ENCODE measurements around the gene HIVEP1.
A peak's percentile ranks its signal among the peaks of the same experiment; 100 is the strongest.

HIVEP1 gene

GRCh38 chr6:12047792-12048432 is 35.8 kb downstream of the HIVEP1 start:
- H3K4me1 ChIP-seq (ENCODE audit: control insufficient read depth in 2 of 2, insufficient read depth in 1 of 2, low read depth in 1 of 2, low read length in 2 of 2): no peaks in the 10 kb centered on the region
- no peak overlapping the region for H2BK5ac ChIP-seq (ENCODE audit: low read length)
- H3K4me2 ChIP-seq (ENCODE audit: insufficient read depth, low read length, poor library complexity, severe bottlenecking): no peak overlapping the region
- H3K9ac ChIP-seq (ENCODE audit: low read depth, low read length, poor library complexity): no peak overlapping the region
- no peaks in the 10 kb centered on the region for H3K9me3 ChIP-seq (replicated peaks in 1 of 2; ENCODE audit: control insufficient read depth in 2 of 2, insufficient read depth in 1 of 2, low read depth in 1 of 2, low read length in 2 of 2)
- H3K27me3 ChIP-seq (ENCODE audit: control insufficient read depth in 3 of 3, insufficient read depth in 3 of 3, low read depth in 1 of 3, low read length in 3 of 3): no peaks in the 10 kb centered on the region
- WGBS, 2 donors (ENCODE audit: extremely low coverage in 2 of 2, insufficient read length in 2 of 2, insufficient replicate concordance in 1 of 2): no CpG with 5 or more reads among the region's 10 CpGs
- no peak overlapping the region for H3K27ac ChIP-seq (replicated peaks; ENCODE audit: low read length)
- no peak overlapping the region for H2BK120ac ChIP-seq (ENCODE audit: low read depth, low read length)
- no peak overlapping the region for H3K4me3 ChIP-seq (ENCODE audit: low read length in 2 of 2)
- no peak overlapping the region for H4K91ac ChIP-seq (ENCODE audit: low read depth, low read length, poor library complexity)
- H3K79me1 ChIP-seq (ENCODE audit: low read depth, low read length): peaks cover 1% of the 10 kb centered on the region
- H2BK12ac ChIP-seq (ENCODE audit: low read length): no peak overlapping the region
- no peak overlapping the region for H4K8ac ChIP-seq (ENCODE audit: low read depth, low read length)
- H3K18ac ChIP-seq (ENCODE audit: low read length): no peak overlapping the region
- H2AFZ ChIP-seq (ENCODE audit: low read length): no peak overlapping the region
- no peak overlapping the region for H3K4ac ChIP-seq (ENCODE audit: low read length)
- no peak overlapping the region for H3K14ac ChIP-seq (ENCODE audit: low read length)
- H3K23ac ChIP-seq (ENCODE audit: low read depth, low read length, poor library complexity): no peak overlapping the region
- no peaks in the 10 kb centered on the region for H3K36me3 ChIP-seq (replicated peaks in 1 of 2; ENCODE audit: control insufficient read depth in 2 of 2, insufficient read depth in 2 of 2, low read length in 2 of 2)
- no peak for DNase-seq (ENCODE audit: low spot score)
- H2BK15ac ChIP-seq (ENCODE audit: low read length): no peak overlapping the region
- no peak overlapping the region for H2AK5ac ChIP-seq (ENCODE audit: low read depth, low read length)

GRCh38 chr6:12048609-12049008 is 36.5 kb downstream of the HIVEP1 start:
- H3K4me1 ChIP-seq (ENCODE audit: control insufficient read depth in 2 of 2, insufficient read depth in 1 of 2, low read depth in 1 of 2, low read length in 2 of 2): no peaks in the 10 kb centered on the region
- no peaks in the 10 kb centered on the region for H3K36me3 ChIP-seq (replicated peaks in 1 of 2; ENCODE audit: control insufficient read depth in 2 of 2, insufficient read depth in 2 of 2, low read length in 2 of 2)
- no peak for DNase-seq (ENCODE audit: low spot score)
- H3K4me2 ChIP-seq (ENCODE audit: insufficient read depth, low read length, poor library complexity, severe bottlenecking): no peak overlapping the region
- H3K23ac ChIP-seq (ENCODE audit: low read depth, low read length, poor library complexity): no peak overlapping the region
- no peak overlapping the region for H3K27ac ChIP-seq (replicated peaks; ENCODE audit: low read length)
- no peaks in the 10 kb centered on the region for H3K9me3 ChIP-seq (replicated peaks in 1 of 2; ENCODE audit: control insufficient read depth in 2 of 2, insufficient read depth in 1 of 2, low read depth in 1 of 2, low read length in 2 of 2)
- no peak overlapping the region for H2BK12ac ChIP-seq (ENCODE audit: low read length)
- H3K14ac ChIP-seq (ENCODE audit: low read length): no peak overlapping the region
- WGBS, 2 donors (ENCODE audit: extremely low coverage in 2 of 2, insufficient read length in 2 of 2, insufficient replicate concordance in 1 of 2): no CpG with 5 or more reads among the region's 2 CpGs
- H2BK120ac ChIP-seq (ENCODE audit: low read depth, low read length): no peak overlapping the region
- no peaks in the 10 kb centered on the region for H3K27me3 ChIP-seq (ENCODE audit: control insufficient read depth in 3 of 3, insufficient read depth in 3 of 3, low read depth in 1 of 3, low read length in 3 of 3)
- no peak overlapping the region for H2AK5ac ChIP-seq (ENCODE audit: low read depth, low read length)
- no peak overlapping the region for H3K4me3 ChIP-seq (ENCODE audit: low read length in 2 of 2)
- H3K18ac ChIP-seq (ENCODE audit: low read length): no peak overlapping the region
- peaks cover 1% of the 10 kb centered on the region for H3K79me1 ChIP-seq (ENCODE audit: low read depth, low read length)
- H4K91ac ChIP-seq (ENCODE audit: low read depth, low read length, poor library complexity): no peak overlapping the region
- no peak overlapping the region for H3K4ac ChIP-seq (ENCODE audit: low read length)
- no peak overlapping the region for H3K9ac ChIP-seq (ENCODE audit: low read depth, low read length, poor library complexity)
- no peak overlapping the region for H2BK5ac ChIP-seq (ENCODE audit: low read length)
- H4K8ac ChIP-seq (ENCODE audit: low read depth, low read length): no peak overlapping the region
- no peak overlapping the region for H2BK15ac ChIP-seq (ENCODE audit: low read length)
- H2AFZ ChIP-seq (ENCODE audit: low read length): no peak overlapping the region

GRCh38 chr6:12049165-12049564 is 37.1 kb downstream of the HIVEP1 start:
- Histone ChIP-seq H3K14ac (ENCODE audit: low read length) (peak overlapping the region; percentile 84), H2BK15ac (ENCODE audit: low read length) (no peak overlapping the region), H2AFZ (ENCODE audit: low read length) (no peak overlapping the region), H3K9me3 (replicated peaks in 1 of 2; ENCODE audit: control insufficient read depth in 2 of 2, insufficient read depth in 1 of 2, low read depth in 1 of 2, low read length in 2 of 2) (no peaks in the 10 kb centered on the region), H2BK5ac (ENCODE audit: low read length) (no peak overlapping the region), H3K27ac (replicated peaks; ENCODE audit: low read length) (no peak overlapping the region), H3K9ac (ENCODE audit: low read depth, low read length, poor library complexity) (no peak overlapping the region), H3K36me3 (replicated peaks in 1 of 2; ENCODE audit: control insufficient read depth in 2 of 2, insufficient read depth in 2 of 2, low read length in 2 of 2) (no peaks in the 10 kb centered on the region), H3K4me3 (ENCODE audit: low read length in 2 of 2) (no peak overlapping the region), H3K4me2 (ENCODE audit: insufficient read depth, low read length, poor library complexity, severe bottlenecking) (no peak overlapping the region), H3K27me3 (ENCODE audit: control insufficient read depth in 3 of 3, insufficient read depth in 3 of 3, low read depth in 1 of 3, low read length in 3 of 3) (no peaks in the 10 kb centered on the region), H3K79me1 (ENCODE audit: low read depth, low read length) (peaks cover 1% of the 10 kb centered on the region), H2AK5ac (ENCODE audit: low read depth, low read length) (no peak overlapping the region), H4K8ac (ENCODE audit: low read depth, low read length) (no peak overlapping the region), H4K91ac (ENCODE audit: low read depth, low read length, poor library complexity) (no peak overlapping the region), H3K4me1 (ENCODE audit: control insufficient read depth in 2 of 2, insufficient read depth in 1 of 2, low read depth in 1 of 2, low read length in 2 of 2) (no peaks in the 10 kb centered on the region), H3K18ac (ENCODE audit: low read length) (no peak overlapping the region), H3K23ac (ENCODE audit: low read depth, low read length, poor library complexity) (no peak overlapping the region), H3K4ac (ENCODE audit: low read length) (no peak overlapping the region), H2BK120ac (ENCODE audit: low read depth, low read length) (no peak overlapping the region), H2BK12ac (ENCODE audit: low read length) (no peak overlapping the region)
- no CpG with 5 or more reads among the region's 7 CpGs for WGBS, 2 donors (ENCODE audit: extremely low coverage in 2 of 2, insufficient read length in 2 of 2, insufficient replicate concordance in 1 of 2)
- no peak for DNase-seq (ENCODE audit: low spot score)

GRCh38 chr6:12051861-12052368 is 39.8 kb downstream of the HIVEP1 start:
- Histone ChIP-seq H2BK15ac (ENCODE audit: low read length) (no peak overlapping the region), H2BK120ac (ENCODE audit: low read depth, low read length) (no peak overlapping the region), H3K4me2 (ENCODE audit: insufficient read depth, low read length, poor library complexity, severe bottlenecking) (no peak overlapping the region), H2AFZ (ENCODE audit: low read length) (no peak overlapping the region), H3K36me3 (replicated peaks in 1 of 2; ENCODE audit: control insufficient read depth in 2 of 2, insufficient read depth in 2 of 2, low read length in 2 of 2) (no peaks in the 10 kb centered on the region), H2BK5ac (ENCODE audit: low read length) (no peak overlapping the region), H3K18ac (ENCODE audit: low read length) (no peak overlapping the region), H3K14ac (ENCODE audit: low read length) (no peak overlapping the region), H3K4me1 (ENCODE audit: control insufficient read depth in 2 of 2, insufficient read depth in 1 of 2, low read depth in 1 of 2, low read length in 2 of 2) (no peaks in the 10 kb centered on the region), H3K79me1 (ENCODE audit: low read depth, low read length) (peaks cover 1% of the 10 kb centered on the region), H3K4me3 (ENCODE audit: low read length in 2 of 2) (no peak overlapping the region), H2BK12ac (ENCODE audit: low read length) (no peak overlapping the region), H4K8ac (ENCODE audit: low read depth, low read length) (no peak overlapping the region), H3K9me3 (replicated peaks in 1 of 2; ENCODE audit: control insufficient read depth in 2 of 2, insufficient read depth in 1 of 2, low read depth in 1 of 2, low read length in 2 of 2) (no peaks in the 10 kb centered on the region), H3K27me3 (ENCODE audit: control insufficient read depth in 3 of 3, insufficient read depth in 3 of 3, low read depth in 1 of 3, low read length in 3 of 3) (no peaks in the 10 kb centered on the region), H3K4ac (ENCODE audit: low read length) (no peak overlapping the region), H4K91ac (ENCODE audit: low read depth, low read length, poor library complexity) (no peak overlapping the region), H3K27ac (replicated peaks; ENCODE audit: low read length) (no peak overlapping the region), H3K9ac (ENCODE audit: low read depth, low read length, poor library complexity) (no peak overlapping the region), H3K23ac (ENCODE audit: low read depth, low read length, poor library complexity) (no peak overlapping the region), H2AK5ac (ENCODE audit: low read depth, low read length) (no peak overlapping the region)
- no CpG with 5 or more reads among the region's 4 CpGs for WGBS, 2 donors (ENCODE audit: extremely low coverage in 2 of 2, insufficient read length in 2 of 2, insufficient replicate concordance in 1 of 2)
- no peak for DNase-seq (ENCODE audit: low spot score)

Data from neuronal stem cell (in vitro differentiated cells).